ENCODE measurements around the gene ERO1B.

Gene ERO1B

GRCh38 chr1:236228411-236228810 is 53.3 kb downstream of the ERO1B start:
- no peak for TF ChIP-seq CTCF (IDR thresholded peaks at IDR 0.05; ENCODE audit: insufficient read depth, low read length, poor library complexity, severe bottlenecking)
- no peak for TF ChIP-seq EZH2phosphoT487 (conservative IDR thresholded peaks at IDR 0.05; ENCODE audit: low read length)
- H3K27ac ChIP-seq (ENCODE audit: low read depth, low read length): no peak overlapping the region
- no peak overlapping the region for H3K4me3 ChIP-seq (ENCODE audit: insufficient read depth, low read length, poor library complexity, severe bottlenecking)
- no peaks in the 10 kb centered on the region for H3K79me2 ChIP-seq (ENCODE audit: insufficient read depth, low read length)
- H3K36me3 ChIP-seq (ENCODE audit: low read length): no peaks in the 10 kb centered on the region
- H3K4me2 ChIP-seq (ENCODE audit: low read depth, low read length, poor library complexity, severe bottlenecking): no peak overlapping the region
- no peaks in the 10 kb centered on the region for H4K20me1 ChIP-seq (ENCODE audit: low read depth, low read length)
- H3K9me2 ChIP-seq (replicated peaks; ENCODE audit: insufficient read depth, low read length): no peaks in the 10 kb centered on the region
- no peaks in the 10 kb centered on the region for H3F3A ChIP-seq (ENCODE audit: insufficient read depth)
- H3K9me3 ChIP-seq (ENCODE audit: insufficient read depth, low read length): no peaks in the 10 kb centered on the region
- H3K9ac ChIP-seq (ENCODE audit: low read length): no peak overlapping the region
- no peak overlapping the region for H2AFZ ChIP-seq (ENCODE audit: low read depth, low read length, severe bottlenecking)
- H3K27me3 ChIP-seq (ENCODE audit: low read length): no peaks in the 10 kb centered on the region

GRCh38 chr1:236222632-236223031 is 59.1 kb downstream of the ERO1B start:
- H4K20me1 ChIP-seq (ENCODE audit: low read depth, low read length): no peaks in the 10 kb centered on the region
- no peak overlapping the region for H3K4me3 ChIP-seq (ENCODE audit: insufficient read depth, low read length, poor library complexity, severe bottlenecking)
- no peak overlapping the region for H2AFZ ChIP-seq (ENCODE audit: low read depth, low read length, severe bottlenecking)
- no peaks in the 10 kb centered on the region for H3K79me2 ChIP-seq (ENCODE audit: insufficient read depth, low read length)
- no peaks in the 10 kb centered on the region for H3K9me3 ChIP-seq (ENCODE audit: insufficient read depth, low read length)
- no peaks in the 10 kb centered on the region for H3K9me2 ChIP-seq (replicated peaks; ENCODE audit: insufficient read depth, low read length)
- H3K27me3 ChIP-seq (ENCODE audit: low read length): no peaks in the 10 kb centered on the region
- no peak overlapping the region for H3K4me2 ChIP-seq (ENCODE audit: low read depth, low read length, poor library complexity, severe bottlenecking)
- TF ChIP-seq EZH2phosphoT487 (conservative IDR thresholded peaks at IDR 0.05; ENCODE audit: low read length) (no peak), CTCF (IDR thresholded peaks at IDR 0.05; ENCODE audit: insufficient read depth, low read length, poor library complexity, severe bottlenecking) (no peak)
- no peak overlapping the region for H3K27ac ChIP-seq (ENCODE audit: low read depth, low read length)
- no peak overlapping the region for H3K9ac ChIP-seq (ENCODE audit: low read length)
- H3K36me3 ChIP-seq (ENCODE audit: low read length): no peaks in the 10 kb centered on the region
- no peaks in the 10 kb centered on the region for H3F3A ChIP-seq (ENCODE audit: insufficient read depth)

GRCh38 chr1:236220473-236220872 is 61.3 kb downstream of the ERO1B start:
- H3K79me2 ChIP-seq (ENCODE audit: insufficient read depth, low read length): no peaks in the 10 kb centered on the region
- H3K9me2 ChIP-seq (replicated peaks; ENCODE audit: insufficient read depth, low read length): no peaks in the 10 kb centered on the region
- H3K27me3 ChIP-seq (ENCODE audit: low read length): no peaks in the 10 kb centered on the region
- no peaks in the 10 kb centered on the region for H3K36me3 ChIP-seq (ENCODE audit: low read length)
- no peak for TF ChIP-seq EZH2phosphoT487 (conservative IDR thresholded peaks at IDR 0.05; ENCODE audit: low read length)
- no peak for TF ChIP-seq CTCF (IDR thresholded peaks at IDR 0.05; ENCODE audit: insufficient read depth, low read length, poor library complexity, severe bottlenecking)
- H4K20me1 ChIP-seq (ENCODE audit: low read depth, low read length): no peaks in the 10 kb centered on the region
- no peak overlapping the region for H2AFZ ChIP-seq (ENCODE audit: low read depth, low read length, severe bottlenecking)
- H3K27ac ChIP-seq (ENCODE audit: low read depth, low read length): no peak overlapping the region
- H3K4me2 ChIP-seq (ENCODE audit: low read depth, low read length, poor library complexity, severe bottlenecking): no peak overlapping the region
- H3K9me3 ChIP-seq (ENCODE audit: insufficient read depth, low read length): no peaks in the 10 kb centered on the region
- no peak overlapping the region for H3K9ac ChIP-seq (ENCODE audit: low read length)
- no peaks in the 10 kb centered on the region for H3F3A ChIP-seq (ENCODE audit: insufficient read depth)
- no peak overlapping the region for H3K4me3 ChIP-seq (ENCODE audit: insufficient read depth, low read length, poor library complexity, severe bottlenecking)
